Spleen (tissue), 11 donors: Measurements from ENCODE around the gene GPR157. TPM values are rescaled to one million over a fixed set of nuclear protein-coding genes. Genes with fewer than 3 reads are reported as not detected.

Source experiments
- DNase-seq: peaks from one replicate; pipeline ENCODE4 v3.0.0-alpha.2; 2020
- H3K27ac ChIP-seq, 8 donors: fragments of 200-600 bp; sonication (generic) in 7 of 8; 1 replicate in 4 of 8; 2 replicates in 4 of 8; pipeline versions ENCODE4 v1.5.0 to v1.8.0; 2016 to 2021; ENCODE audit warnings: inconsistent platforms in 4 of 8, mild to moderate bottlenecking in 4 of 8, moderate library complexity in 1 of 8
- H3K27me3 ChIP-seq, 7 donors: fragments of 200-600 bp; sonication (generic) in 6 of 7; replicated peaks in 1 of 7; 1 replicate in 4 of 7; 2 replicates in 3 of 7; pipeline versions ENCODE4 v1.5.0 to v1.8.0; 2016 to 2021; ENCODE audit warnings: inconsistent platforms in 3 of 7, mild to moderate bottlenecking in 1 of 7
- H3K36me3 ChIP-seq, 6 donors: fragments of 200-600 bp; sonication (generic) in 5 of 6; 1 replicate in 4 of 6; 2 replicates in 2 of 6; pipeline versions ENCODE4 v1.5.0 to v1.8.0; 2016 to 2021; ENCODE audit warnings: inconsistent platforms in 2 of 6
- H3K4me1 ChIP-seq, 6 donors: fragments of 200-600 bp; sonication (generic) in 5 of 6; 1 replicate in 3 of 6; 2 replicates in 3 of 6; pipeline versions ENCODE4 v1.5.0 to v1.8.0; 2016 to 2021; ENCODE audit warnings: inconsistent platforms in 3 of 6
- H3K4me3 ChIP-seq, 8 donors: fragments of 200-600 bp; sonication (generic) in 7 of 8; 1 replicate in 4 of 8; 2 replicates in 4 of 8; pipeline versions ENCODE4 v1.5.0 to v1.8.0; 2016 to 2021; ENCODE audit warnings: inconsistent platforms in 4 of 8, mild to moderate bottlenecking in 4 of 8, moderate library complexity in 2 of 8
- H3K9me3 ChIP-seq, 8 donors: fragments of 200-600 bp; sonication (generic) in 7 of 8; 1 replicate in 4 of 8; 2 replicates in 4 of 8; pipeline versions ENCODE4 v1.5.0 to v1.8.0; 2016 to 2021; ENCODE audit warnings: inconsistent platforms in 4 of 8
- CTCF ChIP-seq, 11 experiments: fragments of 200-600 bp in 7 of 11; fragments of 450-650 bp in 4 of 11; sonication (generic) in 4 of 11; IDR thresholded peaks in 8 of 11; conservative IDR thresholded peaks in 3 of 11; 1 replicate in 7 of 11; 2 replicates in 4 of 11; pipeline versions ENCODE4 v1.4.0 to v1.8.0; 2016 to 2021; ENCODE audit warnings: antibody characterized with exemption in 11 of 11, inconsistent platforms in 4 of 11, mild to moderate bottlenecking in 1 of 11
- POLR2A ChIP-seq, 3 donors: fragments of 450-650 bp; IDR thresholded peaks; one replicate each; pipeline ENCODE4 v1.5.1; 2017; ENCODE audit warnings: antibody characterized with exemption in 3 of 3, mild to moderate bottlenecking in 1 of 3
- POLR2AphosphoS5 ChIP-seq, 3 donors: sonication (generic); formaldehyde crosslinking; IDR thresholded peaks; one replicate each; pipeline ENCODE4 v1.5.1; 2017; ENCODE audit warnings: antibody characterized with exemption in 3 of 3
- WGBS, 5 donors: extraction: QIAGEN DNeasy Blood & Tissue Kit in 3 of 5; methylation state at CpG; one replicate each; pipeline versions ENCODE4 v1.1.5 to v1.1.7; 2013 to 2018; 5-methylcytosine and 5-hydroxymethylcytosine counted together
- intact Hi-C: fragments of 100-400 bp; cut with DNase I; formaldehyde crosslinking; loops from one replicate; pipeline ENCODE4 v1.15.0; 2023; ENCODE audit warnings: low total_unique reads
- polyA plus RNA-seq, 3 donors: library from polyadenylated mRNA; stranded (reverse); fragments of 200-250 nt; gene quantifications; one replicate each; pipeline ENCODE4 v1.2.1, GENCODE V29; 2013
- total RNA-seq, 7 donors: library from RNA; depleted of rRNA in 3 of 7; stranded (reverse); fragments of >200 nt in 3 of 7; fragmentation: NEBNext Ultra II Directional in 4 of 7; extraction: Animal tissue kit (Norgen Biotek cat#: 25700) in 4 of 7; gene quantifications; one replicate each; pipeline versions ENCODE4 v1.1.0 to v1.2.1, GENCODE V29; 2016 to 2021
- donor health status: healthy with polysubstance abuse.
- donor health status: DM: no; HTN: no; CAD: no; lungs with moderate emphysema.
- donor health status: DM: no; HTN: no; CAD: no.
- donor health status: Bipolar disorder and iron deficiency.
- donor health status: healthy.
- donor health status: DM: no; HTN: no; CAD: no.
- donor health status: DM: yes; HTN: yes; CAD: no.

Gene GPR157
- total and polyA plus RNA-seq, 10 donors = 1.2 to 10.5 (median 6.8) TPM

DNA sequence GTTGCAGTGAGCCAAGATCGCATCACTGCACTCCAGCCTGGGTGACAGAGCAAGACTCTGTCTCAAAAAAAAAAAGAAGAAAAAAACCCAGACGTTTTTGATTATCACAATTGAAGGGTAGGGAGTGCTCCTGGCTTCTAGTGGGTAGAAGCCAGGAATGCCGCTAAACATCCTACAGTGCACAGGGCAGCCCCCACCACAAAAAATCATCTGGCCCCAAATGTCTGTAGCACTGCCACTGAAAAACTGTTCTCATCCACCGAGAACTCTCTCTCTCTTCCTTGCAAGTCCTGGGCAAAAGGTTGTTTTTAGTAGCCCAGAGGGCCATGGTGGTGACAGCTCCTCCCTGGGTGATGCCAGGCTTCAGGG is 35.6 kb upstream of the GPR157 start:
- H3K9me3 ChIP-seq = no peaks in the 10 kb centered on the region
- intact Hi-C loops = no loop called here
- peak overlapping the region in 6 of 8 donors; percentile 20 to 80 (median 62) for H3K27ac ChIP-seq
- no peaks in the 10 kb centered on the region for H3K27me3 ChIP-seq
- TF ChIP-seq POLR2A (IDR thresholded peaks at IDR 0.05) = no peak
- TF ChIP-seq POLR2AphosphoS5 (IDR thresholded peaks at IDR 0.05) = no peak
- TF ChIP-seq CTCF (IDR thresholded peaks at IDR 0.05 in 8 of 11, conservative IDR thresholded peaks at IDR 0.05 in 3 of 11) = no peak
- H3K4me1 ChIP-seq = peaks cover 0 to 28% (median 21%) of the 10 kb centered on the region in 6 donors
- no peaks in the 10 kb centered on the region for H3K36me3 ChIP-seq
- no peak overlapping the region for H3K4me3 ChIP-seq
- 41 to 57% (median 54%) methylated on average over 4 of the region's 4 CpGs for WGBS, 5 donors
- no peak for DNase-seq

DNA sequence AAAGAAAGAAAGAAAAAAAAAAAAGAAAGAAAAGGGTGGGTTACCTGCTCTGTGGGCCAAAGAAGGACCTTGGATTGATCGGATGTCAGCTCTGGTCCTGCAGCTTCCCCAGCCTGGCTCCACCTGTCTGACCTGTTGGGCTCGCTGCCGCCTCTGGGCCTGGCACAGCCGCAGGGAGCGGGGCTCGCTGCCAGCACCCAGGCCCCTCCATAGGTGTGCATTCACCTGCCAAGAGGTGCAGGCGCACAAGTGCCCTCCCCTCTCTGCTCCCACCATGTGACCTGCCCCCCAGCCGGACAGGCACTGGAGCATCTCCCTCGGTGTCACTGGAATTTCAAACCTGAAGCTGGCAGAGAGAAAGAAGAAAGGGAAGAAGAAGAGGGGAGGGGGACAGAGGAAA is 33.1 kb upstream of the GPR157 start:
- intact Hi-C loops = no loop called here
- DNase-seq = no peak
- Histone ChIP-seq H3K4me3 (no peak overlapping the region), H3K9me3 (no peaks in the 10 kb centered on the region), H3K27ac (no peak overlapping the region), H3K4me1 (peaks cover 0 to 28% (median 21%) of the 10 kb centered on the region in 6 donors), H3K36me3 (no peaks in the 10 kb centered on the region), H3K27me3 (no peaks in the 10 kb centered on the region)
- WGBS, 5 donors = 86 to 98% (median 95%) methylated on average over 7 of the region's 9 CpGs
- TF ChIP-seq CTCF (IDR thresholded peaks at IDR 0.05 in 8 of 11, conservative IDR thresholded peaks at IDR 0.05 in 3 of 11) (no peak), POLR2A (IDR thresholded peaks at IDR 0.05) (no peak), POLR2AphosphoS5 (IDR thresholded peaks at IDR 0.05) (no peak)

DNA sequence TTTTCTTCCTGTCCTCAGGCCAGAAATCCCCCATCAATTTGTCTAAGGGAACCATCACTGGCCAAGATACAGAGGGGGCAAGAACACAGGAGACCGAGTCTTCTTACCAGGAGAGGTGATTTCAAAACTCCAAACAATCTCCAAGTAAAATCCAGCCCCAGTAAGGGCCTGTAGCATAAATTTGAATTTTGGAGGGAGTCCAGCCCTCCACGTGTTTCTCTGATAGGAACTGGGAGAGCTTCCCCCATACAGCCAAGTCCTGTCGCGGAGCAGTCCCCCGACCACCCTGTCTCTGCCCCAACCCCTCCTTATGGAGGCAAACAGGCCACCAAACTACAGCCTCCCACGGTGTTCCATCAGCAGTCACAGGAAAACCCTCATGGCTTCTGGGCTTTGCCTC is 32.4 kb upstream of the GPR157 start:
- Histone ChIP-seq H3K9me3 (no peaks in the 10 kb centered on the region), H3K4me1 (peaks cover 0 to 28% (median 21%) of the 10 kb centered on the region in 6 donors), H3K27ac (no peak overlapping the region), H3K36me3 (no peaks in the 10 kb centered on the region), H3K4me3 (no peak overlapping the region), H3K27me3 (no peaks in the 10 kb centered on the region)
- intact Hi-C loops = no loop called here
- TF ChIP-seq POLR2AphosphoS5 (IDR thresholded peaks at IDR 0.05) = no peak
- TF ChIP-seq POLR2A (IDR thresholded peaks at IDR 0.05) = no peak
- TF ChIP-seq CTCF (IDR thresholded peaks at IDR 0.05 in 8 of 11, conservative IDR thresholded peaks at IDR 0.05 in 3 of 11) = no peak
- 74 to 82% (median 80%) methylated on average over 6 of the region's 6 CpGs for WGBS, 5 donors
- DNase-seq = no peak

DNA sequence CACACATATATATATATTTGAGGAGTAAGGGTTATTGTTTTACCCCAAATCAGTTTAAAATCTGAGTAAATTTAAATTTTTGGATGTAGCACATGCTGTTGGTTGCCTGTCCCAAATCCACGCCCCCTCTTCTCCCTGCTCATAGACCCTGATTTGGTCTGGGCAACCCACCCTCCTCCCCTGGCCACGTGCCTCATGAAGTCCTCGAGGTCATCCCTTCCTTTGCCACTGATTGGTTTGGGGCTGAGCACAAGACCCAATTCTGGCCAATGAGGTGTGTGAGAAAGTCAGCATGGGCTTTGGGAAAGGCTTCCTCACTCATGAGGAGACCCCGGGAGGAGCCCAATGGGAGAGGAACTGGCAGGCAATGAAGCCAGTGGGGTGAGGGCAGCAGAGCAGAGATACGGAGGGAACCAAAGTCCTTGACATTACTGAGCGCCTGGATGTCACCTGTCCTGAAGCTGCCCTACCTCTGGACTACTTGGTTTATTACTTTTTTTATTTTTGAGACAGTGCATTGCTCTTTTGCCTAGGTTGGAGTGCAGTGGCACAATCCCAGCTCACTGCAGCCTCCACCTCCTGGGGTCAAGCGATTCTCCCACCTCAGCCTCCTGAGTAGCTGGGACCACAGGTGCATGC is 31.3 kb upstream of the GPR157 start:
- WGBS, 5 donors = 84 to 95% (median 88%) methylated on average over 7 of the region's 7 CpGs
- no peaks in the 10 kb centered on the region for H3K9me3 ChIP-seq
- no peaks in the 10 kb centered on the region for H3K27me3 ChIP-seq
- peaks cover 0 to 28% (median 21%) of the 10 kb centered on the region in 6 donors for H3K4me1 ChIP-seq
- intact Hi-C loops = no loop called here
- TF ChIP-seq CTCF (IDR thresholded peaks at IDR 0.05 in 8 of 11, conservative IDR thresholded peaks at IDR 0.05 in 3 of 11) (no peak), POLR2A (IDR thresholded peaks at IDR 0.05) (no peak), POLR2AphosphoS5 (IDR thresholded peaks at IDR 0.05) (no peak)
- no peak overlapping the region for H3K27ac ChIP-seq
- H3K36me3 ChIP-seq = no peaks in the 10 kb centered on the region
- no peak overlapping the region for H3K4me3 ChIP-seq
- no peak for DNase-seq
